GM19035 (cell line): ENCODE results near the gene LINC00237.

Source experiments
- ATAC-seq: cut with Tn5 transposase; IDR thresholded peaks from one replicate; pipeline ENCODE4 v1.9.1; 2021; ENCODE audit not compliant: unreplicated experiment

LINC00237 gene

DNA sequence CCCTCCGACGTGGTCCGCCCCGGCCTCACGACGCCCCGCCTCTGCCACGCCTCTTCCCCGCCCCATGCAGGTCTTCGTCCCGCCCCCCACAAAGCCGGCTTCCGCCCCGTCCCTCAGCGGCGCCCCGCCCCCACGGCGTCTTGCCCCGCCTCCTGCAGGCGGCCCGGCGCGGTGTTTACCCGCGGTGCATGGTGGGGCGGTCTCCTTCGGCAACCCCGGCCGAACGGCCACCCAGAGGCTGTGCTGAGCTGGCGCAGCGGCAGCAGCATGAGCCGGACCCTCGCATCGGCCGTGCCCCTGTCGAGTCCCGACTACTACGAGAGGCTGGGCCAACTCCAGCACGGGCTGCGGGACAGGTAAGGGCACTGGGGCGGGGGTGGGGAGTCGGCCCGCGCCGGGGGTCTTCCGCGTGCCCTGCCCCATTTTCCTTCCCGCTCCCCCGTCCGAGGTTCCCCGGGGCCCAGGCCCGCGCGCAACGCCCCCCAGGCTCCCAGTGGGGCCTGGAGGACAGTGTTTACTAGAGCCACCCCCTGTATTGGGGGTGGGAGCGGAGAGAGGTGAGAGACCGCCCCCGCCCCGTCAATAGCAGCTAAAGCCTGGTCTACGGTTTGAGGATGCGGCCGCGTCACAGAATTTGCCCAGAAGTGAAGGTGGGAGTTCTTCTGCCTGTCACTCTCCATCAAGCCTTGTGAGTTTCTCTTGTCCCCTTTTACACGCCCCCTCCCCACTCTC is 19.9 kb upstream of the LINC00237 start, which contains the start of gene KIZ:
TSS of gene KIZ (plus strand) at position 234 of the 732 bp plus-strand sequence. CDS start at position 268, 34 bp downstream.
- ATAC-seq: peak; percentile 96

DNA sequence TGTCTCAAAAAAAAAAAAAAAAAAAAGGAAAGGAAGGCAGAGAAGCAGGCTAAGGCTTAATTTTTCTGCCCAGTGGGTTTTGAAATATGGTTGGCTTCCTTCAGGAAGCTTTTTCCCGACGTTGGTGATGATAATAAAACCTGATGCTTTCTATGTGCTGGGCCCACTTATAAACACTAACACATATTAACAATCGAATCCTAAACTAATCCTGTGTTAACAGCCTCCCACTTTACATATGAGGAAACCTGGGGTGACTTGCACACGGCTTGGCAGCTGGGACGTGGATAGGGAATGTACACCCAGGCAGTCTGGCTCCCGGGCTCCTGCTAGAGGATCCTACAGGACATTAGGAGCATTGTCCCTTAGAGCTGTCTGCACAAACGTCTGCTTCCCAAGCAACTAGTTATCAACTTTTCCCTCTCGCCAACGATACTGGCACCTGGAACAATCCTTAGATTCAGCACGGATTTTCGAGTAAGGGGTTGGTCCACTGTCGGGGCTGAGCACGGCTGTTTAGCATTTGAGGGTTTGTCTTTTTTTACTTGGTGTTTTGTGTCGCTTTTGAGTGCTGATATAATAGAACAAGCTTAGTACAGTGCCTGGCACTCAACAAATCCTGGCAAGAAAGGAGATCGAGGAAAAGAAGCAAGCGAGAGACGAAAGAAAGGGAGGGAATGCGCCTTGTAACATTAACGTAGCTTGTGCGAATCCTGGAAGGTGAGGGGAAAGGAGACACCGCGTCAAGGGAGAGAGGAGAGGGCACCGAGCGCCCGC is 19.1 kb upstream of the LINC00237 start:
- ATAC-seq: peak; percentile 26

DNA sequence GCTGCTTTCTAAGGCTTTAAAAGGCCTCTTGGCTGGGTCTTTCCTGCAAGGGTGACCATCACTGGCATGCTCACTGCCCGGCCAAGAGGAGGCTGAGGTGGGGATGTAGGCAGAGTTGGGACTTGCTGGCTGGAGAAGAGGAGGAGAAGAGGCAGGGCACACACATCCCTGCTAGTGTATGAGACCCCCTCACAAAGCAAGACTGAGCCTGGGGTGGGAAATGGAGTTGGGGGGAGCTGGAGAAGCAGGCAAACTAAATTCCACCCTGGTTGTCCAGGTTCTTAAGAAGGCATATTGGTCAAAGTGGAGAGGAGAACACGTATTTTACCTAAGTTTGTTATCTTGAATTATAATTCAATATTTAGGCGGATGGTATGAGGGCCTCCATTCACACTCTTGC is 18.0 kb upstream of the LINC00237 start:
- no peak for ATAC-seq

DNA sequence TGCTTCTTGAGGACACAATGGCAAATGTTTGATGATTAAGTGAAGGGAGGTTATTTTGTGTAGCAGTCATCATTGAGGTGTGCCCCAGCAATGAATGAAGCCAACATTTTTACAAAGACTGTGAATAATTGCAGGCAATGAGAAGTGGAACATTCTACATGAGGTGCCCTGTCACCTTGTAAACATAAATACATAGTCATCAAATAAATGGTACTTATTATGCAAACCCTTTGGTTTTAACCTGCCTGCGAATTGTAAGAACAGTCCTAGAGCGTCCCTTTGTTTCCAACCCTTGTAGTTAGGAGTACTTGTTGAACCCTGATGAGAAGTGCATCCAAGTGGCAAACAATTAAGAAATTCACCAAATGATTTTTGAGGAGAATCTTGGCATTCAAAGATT is 12.6 kb upstream of the LINC00237 start:
- no peak for ATAC-seq

DNA sequence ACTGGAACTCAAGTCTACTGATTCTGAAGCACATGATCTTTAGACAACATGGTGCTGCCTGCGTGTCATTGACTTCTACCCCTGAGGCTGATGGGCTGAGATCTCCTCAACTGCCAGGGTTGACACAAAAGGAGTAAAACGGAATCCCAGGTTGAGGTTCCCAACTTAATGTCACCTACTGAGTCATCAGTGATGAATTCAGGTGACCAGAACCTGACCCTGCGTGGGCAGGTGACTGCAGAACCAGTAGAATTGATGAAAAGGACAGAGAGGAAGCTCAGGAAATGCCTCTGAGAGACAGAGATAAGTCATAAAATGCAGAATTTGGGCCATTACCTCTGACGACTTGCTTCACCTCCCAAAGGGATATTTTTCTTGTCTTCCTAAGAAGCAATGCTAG is 12.0 kb upstream of the LINC00237 start:
- ATAC-seq: no peak

DNA sequence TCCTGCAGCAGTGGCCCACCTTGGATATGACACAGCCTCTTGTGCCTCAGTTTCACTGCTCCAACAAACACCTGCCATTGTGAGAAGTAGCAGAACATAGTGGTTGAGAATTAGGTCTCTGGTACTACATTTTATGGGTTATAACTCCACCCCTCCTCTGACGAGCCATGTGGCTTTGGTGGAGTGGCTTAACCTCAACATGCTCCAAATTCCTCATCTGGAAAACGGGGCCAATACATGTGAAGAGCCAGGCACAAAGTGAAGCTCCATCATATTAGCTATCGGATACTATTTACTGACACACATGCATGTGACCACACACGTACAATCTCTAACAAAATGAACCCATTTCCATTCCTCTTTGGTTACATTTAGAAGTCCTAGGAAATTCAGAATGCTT is 11.4 kb upstream of the LINC00237 start:
- ATAC-seq: no peak

DNA sequence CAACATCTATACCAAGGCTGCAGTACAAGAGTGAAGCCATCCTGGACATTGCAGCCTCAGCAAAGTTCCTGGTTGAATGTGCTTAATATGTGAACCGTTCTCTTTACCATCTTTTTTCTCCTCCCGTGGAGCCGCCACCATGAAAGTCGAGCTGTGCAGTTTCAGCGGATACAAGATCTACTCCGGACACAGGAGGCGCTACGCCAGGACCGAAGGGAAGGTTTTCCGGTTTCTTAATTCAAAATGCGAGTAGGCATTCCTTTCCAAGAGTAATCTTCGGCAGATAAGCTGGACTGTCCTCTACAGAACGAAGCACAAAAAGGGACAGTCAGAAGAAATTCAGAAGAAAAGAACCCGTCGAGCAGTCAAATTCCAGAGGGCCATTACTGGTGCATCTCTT is 8.4 kb upstream of the LINC00237 start:
- no peak for ATAC-seq

DNA sequence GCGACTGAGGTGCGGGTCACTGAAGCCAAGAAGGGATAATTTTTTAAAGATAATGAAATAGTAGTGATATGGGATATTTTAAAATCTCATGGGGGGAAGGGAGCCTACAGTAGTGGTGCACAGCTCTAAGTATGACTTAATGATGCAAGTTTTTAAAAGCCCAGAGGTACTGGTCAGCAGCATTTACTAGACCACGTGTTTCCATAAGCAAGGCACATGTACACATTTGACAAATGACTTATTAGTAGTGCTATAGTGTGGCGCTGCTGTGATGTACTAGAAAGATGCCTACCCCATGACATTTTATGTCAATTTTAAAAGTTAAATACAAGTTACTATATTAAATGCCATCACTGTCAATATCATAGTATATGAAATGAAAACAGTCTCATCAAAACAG is 7.5 kb upstream of the LINC00237 start:
- ATAC-seq: no peak

DNA sequence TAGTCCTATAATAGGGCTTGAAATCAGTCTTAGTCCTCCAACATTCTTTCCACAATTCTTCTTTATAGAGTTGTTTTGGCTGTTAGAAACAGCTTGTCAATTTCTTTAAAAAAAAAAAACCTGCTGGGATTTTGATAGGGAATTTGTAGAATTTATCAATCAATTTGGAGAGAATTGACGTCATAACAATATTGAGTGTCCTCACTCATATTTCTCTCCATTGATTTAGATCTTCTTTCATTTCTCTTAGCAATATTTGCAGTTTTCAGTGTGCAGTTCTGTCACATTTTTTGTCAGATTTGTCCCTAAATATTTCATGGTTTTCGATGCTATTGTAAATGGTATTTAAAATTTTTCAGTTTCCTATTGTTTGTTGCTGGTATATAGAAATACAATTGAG is 5.3 kb upstream of the LINC00237 start:
- no peak for ATAC-seq

DNA sequence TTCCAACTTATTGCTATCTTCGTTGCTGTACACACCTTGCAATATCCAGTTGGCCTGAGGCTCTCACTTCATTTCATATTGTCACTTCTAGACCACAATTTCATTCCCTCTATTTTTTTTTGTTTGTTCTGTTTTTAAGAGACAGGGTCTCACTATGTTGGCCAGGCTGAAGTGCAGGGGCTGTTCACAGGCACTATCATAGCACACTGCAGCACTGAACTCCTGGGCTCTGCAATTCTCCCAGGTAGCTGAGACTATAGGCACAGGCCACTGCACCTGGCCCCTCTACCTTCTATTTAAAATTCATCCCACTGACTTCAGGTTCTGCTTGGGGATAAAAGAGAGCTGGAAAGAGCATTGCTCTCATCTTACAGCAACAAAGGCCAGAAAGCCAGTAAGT is 4.7 kb upstream of the LINC00237 start:
- ATAC-seq: no peak

DNA sequence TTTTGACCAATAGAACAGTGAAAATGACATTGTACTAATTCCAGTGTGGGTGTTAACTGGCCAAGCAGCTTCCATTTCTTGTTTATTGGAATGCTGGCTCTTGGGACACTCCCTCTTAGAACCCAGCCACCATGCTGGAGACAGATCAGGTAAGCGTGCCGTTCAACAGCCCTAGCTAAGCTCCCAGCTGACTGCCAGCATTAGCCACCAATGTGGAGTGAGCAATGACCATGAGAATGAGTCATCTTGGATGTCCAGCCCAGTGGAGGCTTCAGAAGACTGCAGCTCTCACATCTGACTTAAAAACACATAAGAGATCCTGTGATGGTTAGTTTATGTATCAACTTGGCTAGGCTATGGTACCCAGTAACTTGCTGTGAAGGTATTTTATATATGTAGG is 3.0 kb upstream of the LINC00237 start:
- ATAC-seq: no peak

DNA sequence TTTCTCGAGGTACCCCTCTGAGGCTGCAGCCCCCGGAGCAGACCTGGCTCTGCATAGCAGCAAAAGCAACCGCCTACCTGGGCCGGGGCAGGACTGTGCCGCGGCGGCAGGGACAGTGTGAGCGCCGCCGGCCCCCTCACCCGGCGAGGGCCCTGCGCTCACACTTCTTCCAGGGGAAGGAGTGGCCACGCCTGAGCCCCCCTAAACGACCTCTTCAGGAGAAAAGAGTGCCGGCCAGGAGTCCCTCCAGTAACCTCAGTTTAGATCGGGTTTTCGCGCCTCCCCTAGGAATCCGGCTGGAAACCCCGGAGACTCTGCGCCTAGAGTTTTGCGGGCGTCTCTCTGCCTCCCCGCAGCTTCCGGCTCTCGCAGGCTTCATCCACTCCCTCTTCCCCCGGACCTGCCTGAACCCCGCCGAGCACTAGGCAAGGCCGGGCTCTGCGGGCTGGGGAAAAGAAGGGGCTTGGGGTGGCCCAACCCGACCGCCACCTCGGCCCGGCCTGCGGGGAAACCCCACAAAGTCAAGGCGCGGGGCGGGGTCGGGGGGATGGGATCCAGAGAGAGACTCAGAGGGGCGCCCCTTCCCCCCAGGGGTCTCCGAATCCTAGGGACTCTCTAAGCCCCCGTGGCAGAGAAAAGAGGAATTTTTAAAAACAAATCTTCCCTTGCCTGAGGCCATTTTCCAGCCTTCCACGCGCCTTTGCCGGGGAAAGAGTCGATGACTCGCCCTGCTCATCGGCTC is 558 bp downstream of the LINC00237 start:
- no peak for ATAC-seq

DNA sequence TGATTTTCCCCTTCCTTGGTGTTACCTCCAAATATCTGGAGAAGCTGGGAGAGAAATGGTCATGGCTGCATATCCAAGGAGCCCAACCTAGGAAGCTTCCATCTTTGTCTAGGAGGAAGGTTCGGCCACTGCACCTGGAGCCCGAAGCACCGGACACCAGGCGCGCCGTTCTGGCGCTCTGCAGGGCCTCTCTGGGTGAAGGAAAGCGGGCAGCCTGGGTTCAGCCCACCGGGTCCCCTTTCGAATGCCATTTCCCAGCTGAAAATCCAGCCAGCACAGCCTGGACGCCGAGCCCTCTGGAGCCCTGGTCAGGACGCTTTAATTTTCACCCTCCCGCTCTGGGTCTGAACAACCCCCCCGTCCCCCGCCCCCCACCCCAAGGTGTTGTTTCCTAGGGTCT is 1.2 kb downstream of the LINC00237 start:
- ATAC-seq: no peak

DNA sequence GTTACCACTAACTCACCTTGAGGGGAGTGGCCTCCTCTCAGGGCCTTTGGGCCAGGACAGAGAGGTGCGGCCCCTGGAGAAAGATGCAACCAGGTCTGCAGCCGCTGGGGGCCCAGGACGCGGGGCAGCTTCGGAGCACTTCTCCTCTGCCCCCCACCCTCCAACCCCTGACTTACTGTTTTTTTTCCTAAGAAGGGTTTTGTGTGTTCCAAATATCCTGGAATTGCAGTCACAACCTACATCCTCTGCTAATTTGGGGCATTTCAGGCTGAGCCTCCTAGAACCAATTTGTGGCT is 1.7 kb downstream of the LINC00237 start:
- ATAC-seq: no peak

DNA sequence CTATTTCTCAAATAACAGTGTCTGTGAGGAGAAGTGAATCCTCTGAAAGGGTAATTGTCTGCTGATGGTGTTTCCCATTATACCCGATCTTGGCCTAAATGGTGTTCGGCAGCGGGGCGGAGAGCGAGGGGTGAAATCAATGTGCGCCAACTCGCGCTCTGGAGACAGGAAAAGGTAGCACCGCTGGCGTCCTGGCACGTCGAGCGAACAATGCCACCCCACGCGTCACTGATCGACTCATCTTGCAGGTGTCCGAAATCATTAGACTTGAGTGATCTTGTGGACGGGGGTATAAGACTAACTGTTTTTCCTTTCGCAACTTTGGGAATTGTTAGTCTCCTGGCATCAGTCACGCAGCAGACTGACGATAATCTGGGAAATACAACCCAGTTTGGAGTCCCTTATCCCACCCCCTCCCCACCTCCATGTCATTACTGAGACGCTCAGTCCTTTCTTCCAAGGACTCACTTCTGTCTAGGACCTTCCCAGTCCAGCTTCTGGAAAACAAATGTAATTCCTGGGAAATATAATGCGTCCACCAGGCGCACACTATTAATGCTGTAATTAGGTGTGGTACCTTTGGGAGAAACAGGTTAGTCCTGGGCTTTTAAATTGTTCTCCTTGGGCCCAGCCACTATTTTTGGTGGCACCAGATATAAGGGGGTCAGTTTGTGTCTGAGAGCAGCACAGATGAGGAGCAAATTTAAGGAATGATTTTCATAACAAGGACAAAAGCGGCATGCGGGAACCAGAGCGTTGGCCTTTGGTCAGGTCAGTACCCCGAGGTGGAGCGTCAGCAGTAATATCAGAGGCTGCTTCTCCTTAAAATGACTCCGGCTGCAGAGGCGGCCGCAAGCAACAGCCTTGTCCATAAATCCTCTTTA is 2.3 kb downstream of the LINC00237 start:
- no peak for ATAC-seq

DNA sequence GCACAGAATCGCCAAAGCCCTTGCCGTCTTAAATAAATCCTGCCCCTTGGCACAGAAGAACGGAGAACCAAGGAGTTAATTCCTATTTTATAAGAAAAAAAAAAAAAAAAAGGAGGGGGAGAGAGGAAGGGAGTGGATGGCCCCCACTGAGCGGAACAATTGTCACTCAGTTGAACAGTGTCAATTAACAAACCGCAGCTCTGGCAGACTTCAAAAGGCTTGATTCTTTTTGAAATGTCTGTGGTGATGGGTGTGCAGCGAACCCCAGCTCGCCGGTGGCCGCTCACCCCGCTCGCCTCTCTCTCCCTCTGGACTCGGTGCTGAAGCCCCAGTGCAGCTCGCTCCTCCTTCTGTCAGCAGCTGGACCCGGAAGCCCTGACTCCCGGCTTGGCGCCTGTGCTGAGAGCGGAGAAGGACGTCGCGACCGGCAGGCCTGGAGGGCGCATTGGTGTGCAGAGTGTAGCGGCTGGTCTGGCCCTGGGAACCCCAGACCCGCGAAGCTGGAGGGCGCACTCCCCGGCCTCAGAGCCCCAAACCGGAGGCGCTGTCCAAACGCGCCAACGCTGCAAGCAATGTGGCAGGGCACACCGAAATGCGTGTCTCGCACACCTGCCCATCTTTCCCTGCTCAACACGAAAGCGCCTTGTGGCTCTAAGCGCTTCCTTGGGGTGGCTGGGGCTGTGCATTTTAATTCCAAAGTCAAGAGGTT is 3.4 kb downstream of the LINC00237 start:
- no peak for ATAC-seq

DNA sequence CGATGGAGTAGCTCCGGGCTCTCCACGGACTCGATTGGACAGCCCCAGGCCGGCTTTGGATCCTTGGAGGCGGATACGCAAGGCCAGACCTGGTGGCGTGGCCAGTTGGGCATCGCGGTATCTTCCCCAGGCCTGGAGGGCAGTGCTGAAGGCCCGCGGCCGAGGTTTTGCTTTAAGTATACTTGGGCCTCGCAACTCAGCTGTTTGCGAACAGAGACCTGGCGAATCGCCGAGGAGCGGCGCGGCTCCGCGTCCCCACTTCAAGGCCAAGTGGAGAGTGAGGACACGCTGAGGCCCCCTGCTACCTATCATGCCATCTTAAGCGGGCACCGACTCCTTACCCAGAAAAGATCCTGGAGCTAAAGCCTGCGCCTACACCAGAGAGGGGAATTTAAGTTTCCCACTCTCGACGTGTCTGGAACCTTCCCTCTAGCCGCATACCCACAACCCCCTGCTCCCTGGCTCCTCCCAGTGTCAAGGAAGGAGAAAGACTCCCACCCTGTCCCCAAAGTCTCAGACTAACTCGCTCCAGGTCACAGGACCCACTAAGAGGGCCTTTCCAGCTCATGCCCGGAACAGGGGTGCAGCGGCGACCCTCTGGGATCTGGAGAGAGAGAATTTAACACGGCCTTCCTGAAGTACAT is 4.1 kb downstream of the LINC00237 start:
- ATAC-seq: no peak

DNA sequence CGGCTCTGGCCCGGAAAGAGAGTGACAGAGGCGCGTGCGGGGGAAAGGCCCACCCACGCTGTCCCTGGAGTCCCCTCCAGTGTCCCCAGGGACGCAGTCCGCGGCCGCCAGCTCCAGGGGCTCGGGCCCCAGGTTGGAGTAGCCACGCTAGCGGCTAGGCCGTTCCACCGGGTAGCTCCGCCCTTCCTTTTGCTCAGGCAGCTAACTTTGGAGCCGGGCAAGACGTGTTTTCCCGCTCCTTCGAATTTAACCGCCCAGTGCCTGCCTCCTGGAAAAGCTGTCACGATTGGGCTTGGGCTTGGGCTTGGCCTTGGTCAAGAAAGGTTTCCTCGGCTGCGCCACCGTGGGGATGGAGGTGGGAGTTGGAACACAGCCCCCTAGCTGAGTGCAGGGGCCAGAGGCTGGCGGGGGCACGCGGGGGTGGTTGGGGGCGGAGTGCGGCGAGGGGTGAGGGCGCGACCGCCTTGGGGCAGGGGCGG is 4.7 kb downstream of the LINC00237 start:
- ATAC-seq: no peak

DNA sequence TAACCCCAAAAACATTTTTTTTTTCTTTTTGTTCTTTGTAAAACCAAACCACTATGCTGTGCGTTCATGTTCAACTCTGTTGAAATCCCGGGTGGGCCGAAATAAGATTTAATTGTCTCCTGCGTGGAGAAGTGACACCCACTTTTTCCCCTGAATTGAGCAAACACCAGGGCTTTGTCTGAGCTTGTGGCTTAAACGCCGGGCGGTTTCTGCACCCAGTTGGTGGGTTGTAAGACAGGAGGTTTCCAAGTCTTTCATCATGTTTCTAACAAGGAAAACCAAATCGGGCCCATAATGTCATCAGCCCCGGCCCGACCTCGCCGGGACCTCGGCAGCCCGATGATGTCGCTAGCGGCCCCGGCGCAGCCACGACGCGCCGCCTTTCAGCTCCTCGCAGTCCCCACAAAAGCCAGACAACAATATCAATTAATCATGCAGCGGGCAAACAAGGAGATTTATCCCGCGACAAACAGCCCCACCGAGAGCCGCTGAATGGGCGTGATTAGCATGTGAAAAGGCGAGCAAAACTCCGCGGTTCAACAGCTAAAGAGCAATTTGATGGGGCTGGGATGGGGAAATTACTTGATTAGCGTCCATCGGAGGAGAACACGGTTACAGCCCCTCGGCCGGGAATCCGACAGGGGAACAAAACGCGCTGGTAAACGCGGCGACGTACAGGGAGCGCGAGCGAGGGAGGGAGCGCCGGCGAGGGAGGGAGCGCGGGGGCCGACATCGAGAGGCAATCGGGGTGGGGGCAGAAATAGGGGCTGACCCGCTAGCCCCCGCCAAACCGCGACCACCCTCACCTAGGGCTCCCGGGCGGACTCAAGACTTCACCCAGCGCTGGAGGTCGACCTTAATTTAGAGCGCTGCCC is 5.3 kb downstream of the LINC00237 start:
- ATAC-seq: no peak
